ENCODE measurements around the gene TLK1. TPM values are rescaled to one million over a fixed set of nuclear protein-coding genes. Genes with fewer than 3 reads are reported as not detected.

The TLK1 gene
- polyA plus RNA-seq, 1 of the 3 experiments (the other 2 are of a cell fraction), result 4.8 TPM

DNA sequence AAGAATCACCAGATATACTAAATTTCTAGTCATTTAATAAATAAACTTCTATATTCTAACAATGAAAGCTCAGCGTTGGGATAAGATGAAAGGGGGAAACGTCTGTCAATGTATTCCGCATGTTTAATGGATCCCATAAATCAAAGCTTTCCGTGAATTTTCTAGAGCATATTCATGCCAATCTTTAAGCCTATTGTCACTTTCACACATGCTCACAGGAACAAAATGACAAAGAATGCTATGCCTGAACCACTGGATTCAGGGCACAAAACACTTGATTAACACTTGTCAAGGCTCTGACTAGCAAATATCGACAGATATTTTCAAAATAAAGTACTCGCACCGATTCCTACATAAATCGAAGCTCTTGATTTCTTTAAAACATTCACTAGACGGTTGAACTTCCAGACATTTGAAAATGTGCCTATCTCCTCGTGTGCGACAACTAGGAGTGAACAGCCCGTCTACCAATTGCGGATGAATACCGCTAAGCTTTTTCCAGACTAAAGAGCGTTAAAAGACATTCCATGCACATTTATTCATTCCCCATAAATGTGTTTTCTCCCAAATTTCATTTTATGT is 1.8 kb downstream of the TLK1 start:
- H3K4me3 ChIP-seq (ENCODE audit: low read depth in 2 of 2, low read length in 1 of 2), result peak overlapping the region; percentile 90 to 99
- H3K9me2 ChIP-seq, result no peaks in the 10 kb centered on the region
- peaks cover 51% of the 10 kb centered on the region for H4K20me1 ChIP-seq (ENCODE audit: insufficient read depth)
- peak overlapping the region; percentile 90 to 91; a peak in 3 of 4 replicates for H3K27ac ChIP-seq (ENCODE audit: low read depth in 2 of 2, low read length in 1 of 2)
- ChIA-PET CTCF (interaction anchor here (1.0 to 6.7 kb wide), 12 partner anchors 12 to 275 kb away, joined by 3 to 46 read pairs (median 6); partner anchors contain the start of genes DCAF17, GORASP2 and METTL8), POLR2A (interaction anchor here (1.2 to 1.3 kb wide), 2 partner anchors 18 to 257 kb away, joined by 3 to 4 read pairs; no protein-coding TSS in a partner anchor)
- no peaks in the 10 kb centered on the region for H3K36me3 ChIP-seq (replicated peaks in 1 of 2; ENCODE audit: control insufficient read depth in 1 of 2, insufficient read depth in 2 of 2, low read length in 1 of 2)
- TF ChIP-seq EP300 (IDR thresholded peaks at IDR 0.05; ENCODE audit: borderline replicate concordance in 1 of 2, low read depth in 1 of 2, low read length in 1 of 2) (no peak), MXI1 (IDR thresholded peaks at IDR 0.05; ENCODE audit: low read depth, low read length) (peak; percentile 80)
- peak; percentile 27 for DNase-seq
- H3K9me3 ChIP-seq, result no peaks in the 10 kb centered on the region
- H2AFZ ChIP-seq (ENCODE audit: low read depth), result peak overlapping the region; percentile 69
- 7% methylated on average over 15 of the region's 15 CpGs for WGBS (ENCODE audit: low lambda C conversion rate)
- no peaks in the 10 kb centered on the region for H3K27me3 ChIP-seq (ENCODE audit: insufficient read depth)
- H3K9ac ChIP-seq, result peak overlapping the region; percentile 98
- H3K4me1 ChIP-seq (ENCODE audit: control insufficient read depth in 1 of 2, insufficient read depth in 2 of 2, low read depth in 1 of 2, low read length in 1 of 2), result peaks cover 4 to 25% of the 10 kb centered on the region in 2 experiments; a peak in 2 of 4 replicates
- peaks cover 19% of the 10 kb centered on the region for H3F3A ChIP-seq (replicated peaks; ENCODE audit: insufficient read depth)
- H3K79me2 ChIP-seq (ENCODE audit: insufficient read depth), result peaks cover 60% of the 10 kb centered on the region
- peak overlapping the region; percentile 84 for H3K4me2 ChIP-seq

DNA sequence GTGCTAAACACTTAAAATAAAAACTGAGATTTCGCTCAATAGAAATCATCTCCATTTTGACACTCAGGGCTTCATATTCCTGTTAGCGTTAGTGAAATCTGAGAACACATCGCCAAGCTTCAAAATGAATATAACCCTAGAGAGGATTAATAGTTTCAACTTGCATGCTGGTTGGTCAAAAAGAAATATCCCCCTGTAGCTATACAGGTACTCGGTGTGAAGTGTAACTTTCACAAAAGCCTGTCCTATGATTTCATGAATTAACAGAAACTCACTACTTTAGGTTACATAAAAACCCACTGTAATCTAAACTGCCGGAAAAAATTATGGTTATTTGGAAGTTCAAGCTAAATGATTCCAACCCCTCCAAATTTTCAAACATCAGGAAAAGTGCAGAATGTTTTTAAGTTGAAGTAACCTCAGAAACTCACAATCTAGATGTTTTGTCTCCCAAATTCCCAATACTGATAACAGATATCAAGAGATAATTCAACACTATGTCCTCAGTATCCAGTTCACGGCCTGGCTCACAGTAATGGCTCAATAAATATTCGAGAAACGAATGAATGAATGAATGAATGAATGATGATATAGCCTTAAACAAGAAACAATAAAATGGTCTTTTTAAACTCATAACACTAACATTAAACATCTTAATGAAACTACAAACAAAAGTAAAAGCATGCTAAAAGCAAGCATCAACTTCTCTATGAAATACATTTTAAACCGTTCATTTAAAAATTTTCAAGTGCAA is 2.5 kb downstream of the TLK1 start:
- no peak overlapping the region for H2AFZ ChIP-seq (ENCODE audit: low read depth)
- H3K9ac ChIP-seq, result peak overlapping the region; percentile 98; the same call in 1 of the 2 replicates
- 76% methylated on average over 9 of the region's 9 CpGs for WGBS (ENCODE audit: low lambda C conversion rate)

More for the DNA sequence above, 2.5 kb downstream of the TLK1 start:
- Histone ChIP-seq H3K4me3 (ENCODE audit: low read depth in 2 of 2, low read length in 1 of 2) (peak overlapping the region; percentile 90 to 99), H3K9me3 (no peaks in the 10 kb centered on the region), H4K20me1 (ENCODE audit: insufficient read depth) (peaks cover 57% of the 10 kb centered on the region), H3K36me3 (replicated peaks in 1 of 2; ENCODE audit: control insufficient read depth in 1 of 2, insufficient read depth in 2 of 2, low read length in 1 of 2) (no peaks in the 10 kb centered on the region), H3F3A (replicated peaks; ENCODE audit: insufficient read depth) (peaks cover 19% of the 10 kb centered on the region), H3K4me2 (peak overlapping the region; percentile 84), H3K9me2 (no peaks in the 10 kb centered on the region), H3K4me1 (ENCODE audit: control insufficient read depth in 1 of 2, insufficient read depth in 2 of 2, low read depth in 1 of 2, low read length in 1 of 2) (peaks cover 4 to 26% of the 10 kb centered on the region in 2 experiments; a peak in 3 of 4 replicates), H3K27me3 (ENCODE audit: insufficient read depth) (no peaks in the 10 kb centered on the region), H3K79me2 (ENCODE audit: insufficient read depth) (peaks cover 67% of the 10 kb centered on the region), H3K27ac (ENCODE audit: low read depth in 2 of 2, low read length in 1 of 2) (peak overlapping the region in 1 of 2 experiments; percentile 90; a peak in 1 of 4 replicates)
- no peak for DNase-seq
- POLR2A ChIA-PET, result interaction anchor here (1.2 kb wide), 1 partner anchor 258 kb away, joined by 4 read pairs; no protein-coding TSS in a partner anchor
- TF ChIP-seq GATA2 (CRISPR knock-in tag; IDR thresholded peaks at IDR 0.05) (no peak), POLR2AphosphoS5 (IDR thresholded peaks at IDR 0.05; ENCODE audit: low read depth, low read length) (no peak), YY1 (IDR thresholded peaks at IDR 0.05; ENCODE audit: low read depth) (no peak), TEAD4 (IDR thresholded peaks at IDR 0.05; ENCODE audit: borderline replicate concordance, insufficient read depth) (no peak), GABPA (IDR thresholded peaks at IDR 0.05; ENCODE audit: low read depth) (no peak), RAD21 (IDR thresholded peaks at IDR 0.05; ENCODE audit: low read length) (no peak), EP300 (IDR thresholded peaks at IDR 0.05; ENCODE audit: borderline replicate concordance in 1 of 2, low read depth in 1 of 2, low read length in 1 of 2) (no peak), CHD2 (IDR thresholded peaks at IDR 0.05; ENCODE audit: low read length, partially characterized antibody) (no peak), RFX5 (IDR thresholded peaks at IDR 0.05; ENCODE audit: low read length) (no peak)
- TF ChIP-seq, protein P1, sequence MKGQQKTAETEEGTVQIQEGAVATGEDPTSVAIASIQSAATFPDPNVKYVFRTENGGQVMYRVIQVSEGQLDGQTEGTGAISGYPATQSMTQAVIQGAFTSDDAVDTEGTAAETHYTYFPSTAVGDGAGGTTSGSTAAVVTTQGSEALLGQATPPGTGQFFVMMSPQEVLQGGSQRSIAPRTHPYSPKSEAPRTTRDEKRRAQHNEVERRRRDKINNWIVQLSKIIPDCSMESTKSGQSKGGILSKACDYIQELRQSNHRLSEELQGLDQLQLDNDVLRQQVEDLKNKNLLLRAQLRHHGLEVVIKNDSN (IDR thresholded peaks at IDR 0.05; ENCODE audit: borderline replicate concordance, low read depth), result no peak
- TF ChIP-seq, protein P2, sequence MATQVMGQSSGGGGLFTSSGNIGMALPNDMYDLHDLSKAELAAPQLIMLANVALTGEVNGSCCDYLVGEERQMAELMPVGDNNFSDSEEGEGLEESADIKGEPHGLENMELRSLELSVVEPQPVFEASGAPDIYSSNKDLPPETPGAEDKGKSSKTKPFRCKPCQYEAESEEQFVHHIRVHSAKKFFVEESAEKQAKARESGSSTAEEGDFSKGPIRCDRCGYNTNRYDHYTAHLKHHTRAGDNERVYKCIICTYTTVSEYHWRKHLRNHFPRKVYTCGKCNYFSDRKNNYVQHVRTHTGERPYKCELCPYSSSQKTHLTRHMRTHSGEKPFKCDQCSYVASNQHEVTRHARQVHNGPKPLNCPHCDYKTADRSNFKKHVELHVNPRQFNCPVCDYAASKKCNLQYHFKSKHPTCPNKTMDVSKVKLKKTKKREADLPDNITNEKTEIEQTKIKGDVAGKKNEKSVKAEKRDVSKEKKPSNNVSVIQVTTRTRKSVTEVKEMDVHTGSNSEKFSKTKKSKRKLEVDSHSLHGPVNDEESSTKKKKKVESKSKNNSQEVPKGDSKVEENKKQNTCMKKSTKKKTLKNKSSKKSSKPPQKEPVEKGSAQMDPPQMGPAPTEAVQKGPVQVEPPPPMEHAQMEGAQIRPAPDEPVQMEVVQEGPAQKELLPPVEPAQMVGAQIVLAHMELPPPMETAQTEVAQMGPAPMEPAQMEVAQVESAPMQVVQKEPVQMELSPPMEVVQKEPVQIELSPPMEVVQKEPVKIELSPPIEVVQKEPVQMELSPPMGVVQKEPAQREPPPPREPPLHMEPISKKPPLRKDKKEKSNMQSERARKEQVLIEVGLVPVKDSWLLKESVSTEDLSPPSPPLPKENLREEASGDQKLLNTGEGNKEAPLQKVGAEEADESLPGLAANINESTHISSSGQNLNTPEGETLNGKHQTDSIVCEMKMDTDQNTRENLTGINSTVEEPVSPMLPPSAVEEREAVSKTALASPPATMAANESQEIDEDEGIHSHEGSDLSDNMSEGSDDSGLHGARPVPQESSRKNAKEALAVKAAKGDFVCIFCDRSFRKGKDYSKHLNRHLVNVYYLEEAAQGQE (IDR thresholded peaks at IDR 0.05; ENCODE audit: low read depth, low read length), result no peak
- CTCF ChIA-PET, result interaction anchor here (1.0 to 6.7 kb wide), 11 partner anchors 11 to 276 kb away, joined by 3 to 46 read pairs (median 6); partner anchors contain the start of genes DCAF17, GORASP2 and METTL8
